SK-N-SH (cell line): ENCODE results near the gene LRRC17. TPM values are rescaled to one million over a fixed set of nuclear protein-coding genes. Genes with fewer than 3 reads are reported as not detected.

Experiments used
- CTCF ChIA-PET: fragments of 300-600, 350-600 bp; formaldehyde crosslinking; extraction: SDS; loops from one replicate; lab custom pipeline; 2021; lab: Yijun Ruan, JAX
- POLR2A ChIA-PET: fragments of 350-600 bp; sonication (Branson Sonifier 250); formaldehyde crosslinking; extraction: SDS; loops from one replicate; lab custom pipeline; 2020; ENCODE audit warnings: antibody characterized with exemption, inconsistent platforms; lab: Yijun Ruan, JAX
- DNase-seq: peaks from one replicate; pipeline ENCODE4 v3.0.0; 2012
- H2AFZ ChIP-seq: fragments of 200-600 bp; sonication (generic); 2 replicates; pipeline ENCODE4 v1.8.1; 2016; ENCODE audit warnings: antibody characterized with exemption, mild to moderate bottlenecking, low read depth
- H3F3A ChIP-seq: fragments of 200-600 bp; sonication (generic); replicated peaks from 2 replicates; pipeline ENCODE3; 2016; ENCODE audit warnings: antibody characterized with exemption, mild to moderate bottlenecking; ENCODE audit not compliant: insufficient read depth
- H3K27ac ChIP-seq, 2 experiments: fragments of 200-500 bp in 1 of 2; fragments of 200-600 bp in 1 of 2; sonication (Bioruptor generic) in 1 of 2; sonication (generic), shearing (Covaris generic) in 1 of 2; 2 replicates each; pipeline versions ENCODE4 v1.5.1 to v1.6.1; 2014 to 2016; ENCODE audit warnings: low read depth in 2 of 2, inconsistent platforms in 1 of 2, low read length in 1 of 2, mild to moderate bottlenecking in 1 of 2, mixed read lengths in 1 of 2
- H3K27me3 ChIP-seq: fragments of 200-600 bp; sonication (generic), shearing (Covaris generic); 2 replicates; pipeline ENCODE4 v1.6.1; 2016; ENCODE audit warnings: mixed run types; ENCODE audit not compliant: insufficient read depth
- H3K36me3 ChIP-seq, 2 experiments: fragments of 200-500 bp in 1 of 2; fragments of 200-600 bp in 1 of 2; sonication (Bioruptor generic) in 1 of 2; sonication (generic) in 1 of 2; replicated peaks in 1 of 2; 2 replicates each; pipeline versions ENCODE3 to v1.5.1; 2014 to 2016; ENCODE audit warnings: low read length in 1 of 2, mild to moderate bottlenecking in 1 of 2; ENCODE audit not compliant: insufficient read depth in 2 of 2, control insufficient read depth in 1 of 2
- H3K4me1 ChIP-seq, 2 experiments: fragments of 200-500 bp in 1 of 2; fragments of 200-600 bp in 1 of 2; sonication (Bioruptor generic) in 1 of 2; sonication (generic), shearing (Covaris generic) in 1 of 2; 2 replicates each; pipeline versions ENCODE4 v1.5.1 to v1.6.1; 2014 to 2016; ENCODE audit warnings: low read depth in 1 of 2, low read length in 1 of 2, mixed run types in 1 of 2; ENCODE audit not compliant: insufficient read depth in 2 of 2, control insufficient read depth in 1 of 2
- H3K4me2 ChIP-seq: fragments of 200-600 bp; sonication (generic), shearing (Covaris generic); 2 replicates; pipeline ENCODE4 v1.6.1; 2017; ENCODE audit warnings: mixed run types
- H3K4me3 ChIP-seq, 2 experiments: fragments of 200-500 bp in 1 of 2; fragments of 200-600 bp in 1 of 2; sonication (Bioruptor generic) in 1 of 2; sonication (generic), shearing (Covaris generic) in 1 of 2; 2 replicates each; pipeline versions ENCODE4 v1.5.1 to v1.8.1; 2014 to 2016; ENCODE audit warnings: low read depth in 2 of 2, inconsistent platforms in 1 of 2, low read length in 1 of 2, mild to moderate bottlenecking in 1 of 2, mixed read lengths in 1 of 2, moderate library complexity in 1 of 2
- H3K79me2 ChIP-seq: fragments of 200-600 bp; sonication (generic); 2 replicates; pipeline ENCODE4 v1.8.1; 2017; ENCODE audit warnings: mild to moderate bottlenecking; ENCODE audit not compliant: insufficient read depth
- H3K9ac ChIP-seq: fragments of 200-600 bp; sonication (generic); 2 replicates; pipeline ENCODE4 v1.6.1; 2017; ENCODE audit warnings: mixed run types
- H3K9me2 ChIP-seq: fragments of 200-600 bp; sonication (generic); 2 replicates; pipeline ENCODE4 v1.6.1; 2017; ENCODE audit warnings: mixed run types
- H3K9me3 ChIP-seq: fragments of 200-600 bp; sonication (generic); 2 replicates; pipeline ENCODE4 v1.6.1; 2017; ENCODE audit warnings: mixed run types, mild to moderate bottlenecking, moderate library complexity
- H4K20me1 ChIP-seq: fragments of 200-600 bp; sonication (generic); 2 replicates; pipeline ENCODE4 v1.6.1; 2017; ENCODE audit warnings: mild to moderate bottlenecking, mixed run types; ENCODE audit not compliant: insufficient read depth
- CHD2 ChIP-seq: fragments of 150-350 bp; IDR thresholded peaks from 2 replicates; pipeline ENCODE4 v1.6.1; 2018; ENCODE audit warnings: low read length; ENCODE audit not compliant: partially characterized antibody
- ELF1 ChIP-seq: IDR thresholded peaks from 2 replicates; pipeline ENCODE4 v1.4.0; 2012
- EZH2phosphoT487 ChIP-seq: fragments of 200-600 bp; sonication (generic); IDR thresholded peaks from 2 replicates; pipeline ENCODE4 v1.6.1; 2017; ENCODE audit warnings: low read depth, mixed run types, mild to moderate bottlenecking, antibody characterized with exemption, moderate library complexity, borderline replicate concordance
- FOXJ3 ChIP-seq: sonication (generic); formaldehyde crosslinking; IDR thresholded peaks from 2 replicates; pipeline ENCODE4 v1.5.1; 2020; ENCODE audit warnings: mild to moderate bottlenecking, missing genetic modification reagents
- FOXM1 ChIP-seq: IDR thresholded peaks from 2 replicates; pipeline ENCODE4 v1.4.0; 2012; ENCODE audit warnings: low read depth, mild to moderate bottlenecking
- RAD21 ChIP-seq: IDR thresholded peaks from 2 replicates; pipeline ENCODE4 v1.6.1; 2012; ENCODE audit warnings: mild to moderate bottlenecking, low read length
- RCOR1 ChIP-seq: fragments of 150-350 bp; IDR thresholded peaks from 2 replicates; pipeline ENCODE4 v1.6.1; 2017; ENCODE audit warnings: antibody characterized with exemption, low read length
- RFX5 ChIP-seq: IDR thresholded peaks from 2 replicates; pipeline ENCODE4 v1.6.1; 2012; ENCODE audit warnings: mild to moderate bottlenecking, improper control_type of control experiment, low read length
- SIN3A ChIP-seq: IDR thresholded peaks from 2 replicates; pipeline ENCODE4 v1.6.1; 2012; ENCODE audit warnings: low read depth, mild to moderate bottlenecking, low read length, moderate library complexity, borderline replicate concordance
- SMC3 ChIP-seq: IDR thresholded peaks from 2 replicates; pipeline ENCODE4 v1.6.1; 2012; ENCODE audit warnings: low read depth, low read length, improper control_type of control experiment
- TAF1 ChIP-seq: IDR thresholded peaks from 2 replicates; pipeline ENCODE4 v1.6.1; 2012; ENCODE audit warnings: low read depth, mild to moderate bottlenecking, low read length, moderate library complexity, borderline replicate concordance
- TCF12 ChIP-seq: IDR thresholded peaks from 2 replicates; pipeline ENCODE4 v1.4.0; 2012
- WGBS: methylation state at CpG from one replicate; pipeline ENCODE4 v1.1.6; 2017; ENCODE audit warnings: low lambda C conversion rate; 5-methylcytosine and 5-hydroxymethylcytosine counted together
- polyA plus RNA-seq, 3 experiments: library from polyadenylated mRNA; depleted of rRNA; stranded (reverse); fragments of >200 nt; gene quantifications; 2 replicates each; pipeline ENCODE4 v1.2.3, GENCODE V29; 2012
- TF ChIP-seq, protein P1 (sequence below): IDR thresholded peaks from 2 replicates; pipeline ENCODE4 v1.4.0; 2012; ENCODE audit warnings: low read depth
- TF ChIP-seq, protein P2 (sequence below): IDR thresholded peaks from 2 replicates; pipeline ENCODE4 v1.4.0; 2012; ENCODE audit warnings: low read depth, borderline replicate concordance
- TF ChIP-seq, protein P3 (sequence below): fragments of 200-600 bp; sonication (generic); IDR thresholded peaks from 2 replicates; pipeline ENCODE4 v1.6.1; 2017; ENCODE audit warnings: antibody characterized with exemption, mild to moderate bottlenecking, moderate library complexity
- TF ChIP-seq, protein P4 (sequence below): IDR thresholded peaks from 2 replicates; pipeline ENCODE4 v1.4.0; 2012; ENCODE audit warnings: low read depth, borderline replicate concordance
- TF ChIP-seq, protein P5 (sequence below): fragments of 150-350 bp; IDR thresholded peaks from 2 replicates; pipeline ENCODE4 v1.6.1; 2016; ENCODE audit warnings: mild to moderate bottlenecking, low read depth, low read length
- TF ChIP-seq, protein P6 (sequence below): fragments of 150-350 bp; IDR thresholded peaks from 2 replicates; pipeline ENCODE4 v1.6.1; 2017; ENCODE audit warnings: antibody characterized with exemption, low read length, low read depth, borderline replicate concordance

Gene LRRC17
- polyA plus RNA-seq, 1 of the 3 experiments (the other 2 are of a cell fraction) = 101 TPM

DNA sequence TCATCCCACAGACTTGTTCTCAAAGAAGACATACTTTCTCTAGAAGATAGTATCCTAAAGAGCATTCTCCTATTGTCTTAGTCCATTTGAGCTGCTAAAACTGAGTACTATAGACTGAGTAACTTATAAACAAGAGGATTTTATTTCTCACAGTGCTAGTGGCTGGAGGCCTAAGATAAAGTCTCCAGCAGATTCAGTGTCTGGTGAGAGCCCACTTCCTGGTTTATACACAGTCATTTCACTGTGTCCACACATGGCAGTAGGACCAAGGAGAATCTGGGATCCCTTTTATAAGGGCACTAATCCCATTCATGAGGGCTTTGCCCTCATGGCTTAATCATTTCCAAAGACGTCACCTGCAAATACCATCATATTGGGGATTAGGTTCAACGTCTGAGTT is 68.7 kb downstream of the LRRC17 start:
- DNase-seq = no peak
- Histone ChIP-seq H2AFZ (no peak overlapping the region), H3K27me3 (no peaks in the 10 kb centered on the region), H3K36me3 (peaks cover 0 to 5% of the 10 kb centered on the region in 2 experiments), H3K9me2 (no peaks in the 10 kb centered on the region), H3F3A (no peaks in the 10 kb centered on the region), H4K20me1 (no peaks in the 10 kb centered on the region), H3K79me2 (no peaks in the 10 kb centered on the region), H3K9me3 (no peaks in the 10 kb centered on the region), H3K9ac (no peak overlapping the region), H3K4me2 (no peak overlapping the region), H3K4me3 (no peak overlapping the region), H3K4me1 (peaks cover 0 to 11% of the 10 kb centered on the region in 2 experiments; a peak in 2 of 4 replicates), H3K27ac (no peak overlapping the region)
- ChIA-PET POLR2A (no interaction called here), CTCF (interaction anchor here (1.0 kb wide), 1 partner anchor 11 kb away, joined by 3 read pairs; no protein-coding TSS in a partner anchor)
- TF ChIP-seq FOXM1 = no peak
- TF ChIP-seq, protein P1, sequence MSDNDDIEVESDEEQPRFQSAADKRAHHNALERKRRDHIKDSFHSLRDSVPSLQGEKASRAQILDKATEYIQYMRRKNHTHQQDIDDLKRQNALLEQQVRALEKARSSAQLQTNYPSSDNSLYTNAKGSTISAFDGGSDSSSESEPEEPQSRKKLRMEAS = no peak
- TF ChIP-seq SMC3 = no peak
- TF ChIP-seq SIN3A = no peak
- TF ChIP-seq RCOR1 = no peak
- TF ChIP-seq RAD21 = no peak
- TF ChIP-seq, protein P2, sequence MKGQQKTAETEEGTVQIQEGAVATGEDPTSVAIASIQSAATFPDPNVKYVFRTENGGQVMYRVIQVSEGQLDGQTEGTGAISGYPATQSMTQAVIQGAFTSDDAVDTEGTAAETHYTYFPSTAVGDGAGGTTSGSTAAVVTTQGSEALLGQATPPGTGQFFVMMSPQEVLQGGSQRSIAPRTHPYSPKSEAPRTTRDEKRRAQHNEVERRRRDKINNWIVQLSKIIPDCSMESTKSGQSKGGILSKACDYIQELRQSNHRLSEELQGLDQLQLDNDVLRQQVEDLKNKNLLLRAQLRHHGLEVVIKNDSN = no peak
- no peak for TF ChIP-seq ELF1
- TF ChIP-seq, protein P3, sequence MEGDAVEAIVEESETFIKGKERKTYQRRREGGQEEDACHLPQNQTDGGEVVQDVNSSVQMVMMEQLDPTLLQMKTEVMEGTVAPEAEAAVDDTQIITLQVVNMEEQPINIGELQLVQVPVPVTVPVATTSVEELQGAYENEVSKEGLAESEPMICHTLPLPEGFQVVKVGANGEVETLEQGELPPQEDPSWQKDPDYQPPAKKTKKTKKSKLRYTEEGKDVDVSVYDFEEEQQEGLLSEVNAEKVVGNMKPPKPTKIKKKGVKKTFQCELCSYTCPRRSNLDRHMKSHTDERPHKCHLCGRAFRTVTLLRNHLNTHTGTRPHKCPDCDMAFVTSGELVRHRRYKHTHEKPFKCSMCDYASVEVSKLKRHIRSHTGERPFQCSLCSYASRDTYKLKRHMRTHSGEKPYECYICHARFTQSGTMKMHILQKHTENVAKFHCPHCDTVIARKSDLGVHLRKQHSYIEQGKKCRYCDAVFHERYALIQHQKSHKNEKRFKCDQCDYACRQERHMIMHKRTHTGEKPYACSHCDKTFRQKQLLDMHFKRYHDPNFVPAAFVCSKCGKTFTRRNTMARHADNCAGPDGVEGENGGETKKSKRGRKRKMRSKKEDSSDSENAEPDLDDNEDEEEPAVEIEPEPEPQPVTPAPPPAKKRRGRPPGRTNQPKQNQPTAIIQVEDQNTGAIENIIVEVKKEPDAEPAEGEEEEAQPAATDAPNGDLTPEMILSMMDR = no peak
- no peak for TF ChIP-seq TAF1
- TF ChIP-seq, protein P4, sequence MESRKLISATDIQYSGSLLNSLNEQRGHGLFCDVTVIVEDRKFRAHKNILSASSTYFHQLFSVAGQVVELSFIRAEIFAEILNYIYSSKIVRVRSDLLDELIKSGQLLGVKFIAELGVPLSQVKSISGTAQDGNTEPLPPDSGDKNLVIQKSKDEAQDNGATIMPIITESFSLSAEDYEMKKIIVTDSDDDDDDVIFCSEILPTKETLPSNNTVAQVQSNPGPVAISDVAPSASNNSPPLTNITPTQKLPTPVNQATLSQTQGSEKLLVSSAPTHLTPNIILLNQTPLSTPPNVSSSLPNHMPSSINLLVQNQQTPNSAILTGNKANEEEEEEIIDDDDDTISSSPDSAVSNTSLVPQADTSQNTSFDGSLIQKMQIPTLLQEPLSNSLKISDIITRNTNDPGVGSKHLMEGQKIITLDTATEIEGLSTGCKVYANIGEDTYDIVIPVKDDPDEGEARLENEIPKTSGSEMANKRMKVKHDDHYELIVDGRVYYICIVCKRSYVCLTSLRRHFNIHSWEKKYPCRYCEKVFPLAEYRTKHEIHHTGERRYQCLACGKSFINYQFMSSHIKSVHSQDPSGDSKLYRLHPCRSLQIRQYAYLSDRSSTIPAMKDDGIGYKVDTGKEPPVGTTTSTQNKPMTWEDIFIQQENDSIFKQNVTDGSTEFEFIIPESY = no peak
- TF ChIP-seq EZH2phosphoT487 = no peak
- TF ChIP-seq FOXJ3 (CRISPR knock-in tag) = no peak
- TF ChIP-seq, protein P5, sequence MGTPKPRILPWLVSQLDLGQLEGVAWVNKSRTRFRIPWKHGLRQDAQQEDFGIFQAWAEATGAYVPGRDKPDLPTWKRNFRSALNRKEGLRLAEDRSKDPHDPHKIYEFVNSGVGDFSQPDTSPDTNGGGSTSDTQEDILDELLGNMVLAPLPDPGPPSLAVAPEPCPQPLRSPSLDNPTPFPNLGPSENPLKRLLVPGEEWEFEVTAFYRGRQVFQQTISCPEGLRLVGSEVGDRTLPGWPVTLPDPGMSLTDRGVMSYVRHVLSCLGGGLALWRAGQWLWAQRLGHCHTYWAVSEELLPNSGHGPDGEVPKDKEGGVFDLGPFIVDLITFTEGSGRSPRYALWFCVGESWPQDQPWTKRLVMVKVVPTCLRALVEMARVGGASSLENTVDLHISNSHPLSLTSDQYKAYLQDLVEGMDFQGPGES = no peak
- no peak for TF ChIP-seq CHD2
- TF ChIP-seq, protein P6, sequence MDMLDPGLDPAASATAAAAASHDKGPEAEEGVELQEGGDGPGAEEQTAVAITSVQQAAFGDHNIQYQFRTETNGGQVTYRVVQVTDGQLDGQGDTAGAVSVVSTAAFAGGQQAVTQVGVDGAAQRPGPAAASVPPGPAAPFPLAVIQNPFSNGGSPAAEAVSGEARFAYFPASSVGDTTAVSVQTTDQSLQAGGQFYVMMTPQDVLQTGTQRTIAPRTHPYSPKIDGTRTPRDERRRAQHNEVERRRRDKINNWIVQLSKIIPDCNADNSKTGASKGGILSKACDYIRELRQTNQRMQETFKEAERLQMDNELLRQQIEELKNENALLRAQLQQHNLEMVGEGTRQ = no peak
- no peak for TF ChIP-seq TCF12
- TF ChIP-seq RFX5 = no peak
- 93% methylated on average over 2 of the region's 2 CpGs for WGBS
